Muscle of back (tissue), 11 donors: ENCODE measurements around the gene FAM20C. TPM values are rescaled to one million over a fixed set of nuclear protein-coding genes. Genes with fewer than 3 reads are reported as not detected.

Experiments used
- DNase-seq, 3 donors: peaks; one replicate each; pipeline versions ENCODE4 v3.0.0 to v3.0.0-alpha.2; 2013
- polyA plus RNA-seq, 10 donors: library from polyadenylated mRNA; unstranded; fragments of 120-200 nt; gene quantifications; one replicate each; pipeline ENCODE4 v1.2.1, GENCODE V29; 2013; ENCODE audit not compliant: insufficient read length in 10 of 10

Gene FAM20C
- polyA plus RNA-seq, 10 donors: 21.4 to 53.7 (median 33.5) TPM

DNA sequence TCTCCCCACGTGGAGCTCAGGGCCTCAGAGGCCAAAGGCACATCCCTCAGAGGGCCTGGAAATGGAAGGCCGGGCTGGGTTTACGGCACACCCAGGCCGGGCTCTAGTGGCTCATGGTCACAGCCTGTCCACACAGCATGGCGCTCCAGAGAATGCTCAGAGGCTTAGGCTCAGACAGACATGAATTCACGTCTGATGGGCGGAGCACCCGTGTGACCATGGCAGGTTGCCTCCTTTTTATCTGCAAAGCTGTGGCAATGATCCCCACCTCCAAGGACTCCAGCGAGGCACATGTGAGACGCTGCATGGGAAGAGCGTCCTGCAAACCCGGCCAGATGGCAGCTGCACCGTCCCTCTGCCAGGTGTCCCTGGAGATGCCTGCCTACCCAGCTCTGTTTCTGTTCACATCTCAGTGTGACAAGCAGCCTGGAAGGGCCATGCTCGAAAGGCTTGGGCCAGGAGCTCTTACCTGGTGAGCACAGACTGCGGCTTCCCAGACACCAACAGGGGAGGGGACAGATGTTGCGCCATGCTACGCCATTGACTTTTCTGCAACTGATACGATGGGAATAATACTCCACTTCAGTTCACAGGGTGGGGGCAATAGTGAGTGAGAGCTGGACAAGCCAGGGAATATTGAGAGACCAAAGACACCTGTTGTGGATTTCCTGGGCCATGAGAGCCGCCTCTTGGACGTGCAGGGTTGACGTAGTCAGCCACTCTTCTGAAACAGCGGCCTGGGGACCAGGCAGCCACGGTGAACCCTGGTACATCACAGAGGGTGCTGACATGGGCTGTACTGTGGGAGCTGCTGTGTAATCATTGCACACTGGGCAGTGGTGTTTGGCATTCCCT, 34.4 kb upstream of the FAM20C start:
- no peak for DNase-seq

GRCh38 chr7:158771-159170, 33.6 kb upstream of the FAM20C start:
- no peak for DNase-seq

GRCh38 chr7:159370-160270, 32.8 kb upstream of the FAM20C start:
- peak in 1 of 3 donors; percentile 38 for DNase-seq

GRCh38 chr7:160958-161725, 31.2 kb upstream of the FAM20C start:
- DNase-seq: no peak

- DNase-seq: no peak
Observed at GRCh38 chr7:162632-163297, 29.6 kb upstream of the FAM20C start.

GRCh38 chr7:163298-163695, 29.1 kb upstream of the FAM20C start:
- DNase-seq: no peak

DNA sequence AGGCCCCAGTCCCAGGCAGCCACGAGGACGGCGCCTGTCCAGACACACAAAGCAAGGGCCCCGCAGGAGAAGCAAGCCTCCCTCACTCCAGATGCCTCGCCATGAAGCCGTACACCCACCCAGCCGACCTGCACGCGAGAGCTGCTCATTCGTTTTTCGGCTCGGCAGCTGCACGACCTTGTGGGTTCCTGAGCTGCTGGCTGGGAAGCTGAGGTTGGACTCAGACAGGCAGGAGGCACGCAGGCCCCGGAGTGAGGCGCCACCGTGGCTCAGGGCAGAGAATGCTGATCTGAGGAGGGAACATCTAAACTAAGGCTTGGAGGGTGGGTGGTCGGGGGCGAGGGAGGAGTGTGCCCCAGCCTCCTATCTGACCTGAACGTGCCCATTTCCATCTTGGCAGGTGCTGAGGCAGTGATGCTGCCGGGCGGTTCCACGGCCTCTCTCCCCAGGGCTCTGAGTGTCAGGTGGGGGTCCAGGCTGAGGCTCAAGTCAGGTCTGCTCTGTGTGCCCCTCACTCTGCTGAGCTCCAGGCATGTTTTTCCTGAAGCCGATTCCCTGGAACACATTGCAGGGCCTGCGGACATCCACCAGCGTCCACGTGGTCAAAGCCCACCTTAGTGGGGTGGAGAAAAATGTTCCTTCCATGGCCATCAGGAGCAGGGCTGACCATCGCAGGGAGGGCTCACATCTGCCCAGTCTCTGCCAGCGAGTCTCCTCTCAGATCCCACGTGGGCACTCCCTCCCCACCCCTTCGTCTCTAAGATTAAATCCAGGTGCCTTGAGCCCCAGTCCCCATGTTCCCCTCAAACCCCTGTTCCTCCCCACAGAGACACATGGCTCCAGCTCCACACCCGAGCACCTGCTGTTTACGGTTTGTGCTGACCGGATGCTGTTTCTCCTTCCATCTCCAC, 28.1 kb upstream of the FAM20C start:
- DNase-seq: no peak

DNA sequence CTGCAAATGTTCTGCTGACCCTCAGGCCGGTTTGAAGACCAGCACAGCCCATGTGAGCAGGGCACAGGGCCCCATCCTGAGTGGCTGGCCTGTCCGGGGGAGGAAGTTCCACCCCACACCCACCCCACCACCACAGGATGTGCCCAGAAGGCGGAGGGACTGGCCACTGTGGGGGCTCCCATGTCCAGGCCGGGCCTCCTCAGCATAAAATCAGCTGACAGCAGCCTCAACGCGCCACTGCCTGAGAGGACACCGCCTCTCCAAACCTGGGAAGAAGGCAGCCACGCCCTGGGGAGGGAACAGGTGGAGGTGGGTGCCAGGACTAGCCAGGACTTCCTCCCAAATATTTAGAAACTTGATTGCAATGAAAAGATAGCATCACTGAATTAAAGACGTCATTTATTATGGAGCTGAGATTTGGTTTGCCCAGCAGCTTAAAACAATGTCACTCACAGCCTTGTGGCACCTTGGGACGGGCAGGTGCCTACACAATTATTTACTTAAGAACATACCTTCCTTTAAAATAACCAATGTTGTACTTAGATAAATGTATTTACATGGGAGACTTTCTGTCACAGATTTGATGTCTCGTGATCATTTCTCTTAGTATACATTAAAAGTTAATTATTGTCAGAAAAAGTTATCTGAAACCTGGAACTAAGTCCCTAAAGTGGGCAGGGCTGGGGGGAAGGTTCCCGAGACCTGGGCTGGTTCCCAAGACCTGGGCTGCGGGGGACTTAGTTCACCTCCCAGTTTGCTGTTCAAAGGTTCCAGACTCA, 27.3 kb upstream of the FAM20C start:
- DNase-seq: no peak

DNA sequence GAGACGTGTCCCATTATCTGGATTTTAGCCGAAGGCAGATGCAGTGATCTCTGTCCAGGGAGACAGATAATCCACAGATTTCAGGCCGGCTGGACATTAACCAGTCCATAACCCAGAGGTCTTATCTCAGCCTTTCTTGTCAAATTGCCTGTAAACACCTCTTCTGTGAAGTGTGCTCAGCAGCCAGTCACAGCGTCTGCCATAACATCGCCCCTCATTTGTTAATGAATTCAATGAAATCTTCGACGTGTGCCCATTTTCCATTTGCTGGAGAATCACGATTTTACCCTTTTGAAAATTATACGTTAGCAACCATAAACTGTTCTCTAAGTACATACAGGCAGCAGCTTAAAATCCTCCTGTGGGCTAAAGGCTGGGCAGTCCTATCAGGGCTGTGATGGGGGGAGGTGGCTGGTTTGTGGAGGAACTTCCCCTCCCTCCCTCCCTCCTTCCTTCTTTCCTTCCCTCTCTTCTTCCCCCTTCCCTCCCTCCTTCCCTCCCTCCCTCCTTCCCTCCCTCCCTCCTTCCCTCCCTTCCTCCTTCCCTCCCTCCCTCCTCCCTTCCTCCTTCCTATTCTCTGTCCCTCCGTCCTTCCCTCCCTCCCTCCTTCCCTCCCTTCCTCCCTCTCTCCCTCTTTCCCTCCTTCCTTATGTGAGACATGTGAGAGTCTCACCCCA, 26.6 kb upstream of the FAM20C start:
- peak in 1 of 3 donors; percentile 63 for DNase-seq

DNA sequence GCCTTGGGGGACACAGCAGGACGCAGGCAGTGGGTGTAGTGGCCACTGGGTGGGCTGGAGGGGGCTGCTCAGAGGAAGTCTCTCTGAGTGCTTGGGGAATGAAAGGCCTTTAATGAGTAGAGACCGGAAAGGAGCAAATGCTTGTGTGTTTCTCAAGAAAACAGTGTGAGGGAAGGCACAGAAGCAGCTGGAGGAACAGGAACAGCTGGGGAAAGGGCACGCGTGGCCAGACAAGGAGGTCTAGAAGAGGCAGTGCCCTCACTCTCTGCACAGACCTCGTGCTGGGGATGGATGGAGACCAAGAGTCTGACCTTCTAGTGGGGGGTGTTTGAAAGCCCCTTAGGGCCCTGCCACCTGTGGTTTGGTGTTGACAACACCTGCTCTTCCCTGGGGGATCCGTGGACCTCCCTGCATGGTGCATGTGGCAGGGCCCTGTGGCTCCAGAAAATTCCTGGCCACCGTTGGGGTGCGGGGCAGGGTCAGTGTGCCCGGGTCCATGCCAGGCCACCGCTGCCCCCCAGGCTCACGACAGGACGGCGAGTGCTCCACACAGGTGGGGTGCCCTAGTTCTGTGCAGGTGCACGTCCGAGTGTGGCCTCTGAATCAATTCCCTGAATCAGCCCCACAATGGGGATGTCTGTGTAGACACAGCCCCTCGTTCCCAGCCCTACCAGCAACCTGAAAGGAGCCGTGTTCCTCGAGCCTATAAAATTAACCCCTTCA, 25.9 kb upstream of the FAM20C start:
- peak in 1 of 3 donors; percentile 82 for DNase-seq

- no peak for DNase-seq
Observed at GRCh38 chr7:167090-167855, 25.1 kb upstream of the FAM20C start.

- no peak for DNase-seq
Observed at GRCh38 chr7:167976-168791, 24.2 kb upstream of the FAM20C start.

- no peak for DNase-seq
Observed at GRCh38 chr7:169276-170172, 22.8 kb upstream of the FAM20C start.

GRCh38 chr7:170551-171363, 21.6 kb upstream of the FAM20C start:
- DNase-seq: no peak
